HG02623 (cell line): ENCODE data around the gene HIPK3.
A peak's percentile ranks its signal among the peaks of the same experiment; 100 is the strongest.
"Not testable (repeated sequence)": the region's sequence is repeated elsewhere in the genome, so short reads cannot be mapped to it uniquely, and the experiment has no call there.

ENCODE experiments used
- ATAC-seq: cut with Tn5 transposase; IDR thresholded peaks from one replicate; pipeline ENCODE4 v1.9.1; 2021; ENCODE audit warnings: moderate library complexity; ENCODE audit not compliant: unreplicated experiment

HIPK3 gene

GRCh38 chr11:33257160-33257896, at the start of gene HIPK3:
Gene HIPK3 (plus strand): TSS chr11:33257381.
- ATAC-seq = peak; percentile 79

- ATAC-seq = no peak
These were observed 49.7 kb upstream of the HIPK3 start for GRCh38 chr11:33207408-33207985.

GRCh38 chr11:33208150-33208549, 49.0 kb upstream of the HIPK3 start:
- no peak for ATAC-seq

GRCh38 chr11:33211153-33211552, 46.0 kb upstream of the HIPK3 start:
- ATAC-seq = no peak

- no peak for ATAC-seq
These were observed 45.6 kb upstream of the HIPK3 start for GRCh38 chr11:33211580-33211979.

- ATAC-seq = no peak
These were observed 43.0 kb upstream of the HIPK3 start for GRCh38 chr11:33214187-33214586.

GRCh38 chr11:33214767-33215166, 42.4 kb upstream of the HIPK3 start:
- no peak for ATAC-seq

GRCh38 chr11:33216676-33217075, 40.5 kb upstream of the HIPK3 start:
- ATAC-seq = not testable (repeated sequence)

- no peak for ATAC-seq
These were observed 35.0 kb upstream of the HIPK3 start for GRCh38 chr11:33222052-33222750.

- no peak for ATAC-seq
These were observed 31.8 kb upstream of the HIPK3 start for GRCh38 chr11:33225371-33225770.

GRCh38 chr11:33227578-33228261, 29.5 kb upstream of the HIPK3 start:
- no peak for ATAC-seq

GRCh38 chr11:33234397-33235190, 22.6 kb upstream of the HIPK3 start:
- no peak for ATAC-seq

- no peak for ATAC-seq
These were observed 20.1 kb upstream of the HIPK3 start for GRCh38 chr11:33237039-33237597.

- no peak for ATAC-seq
These were observed 14.6 kb upstream of the HIPK3 start for GRCh38 chr11:33242575-33242974.

- not testable (repeated sequence) for ATAC-seq
These were observed 13.5 kb upstream of the HIPK3 start for GRCh38 chr11:33243654-33244053.

GRCh38 chr11:33248416-33248971, 8.7 kb upstream of the HIPK3 start:
- no peak for ATAC-seq

- no peak for ATAC-seq
These were observed 959 bp upstream of the HIPK3 start for GRCh38 chr11:33256031-33256812.

- ATAC-seq = no peak
These were observed 395 bp upstream of the HIPK3 start for GRCh38 chr11:33256813-33257159.

- ATAC-seq = peak; percentile 26
These were observed 883 bp downstream of the HIPK3 start for GRCh38 chr11:33257897-33258630.
